Peyer's patch (tissue), 4 donors: ENCODE results near the gene TOPBP1. TPM values are rescaled to one million over a fixed set of nuclear protein-coding genes. Genes with fewer than 3 reads are reported as not detected.
A peak's percentile ranks its signal among the peaks of the same experiment; 100 is the strongest.

Experiments used
- DNase-seq, 3 donors: peaks; one replicate each; pipeline ENCODE4 v3.0.0-alpha.2; 2017 to 2019
- H3K27ac ChIP-seq, 4 donors: fragments of 200-600 bp; sonication (generic); one replicate each; pipeline ENCODE4 v1.5.1; 2016 to 2019
- H3K27me3 ChIP-seq, 2 donors: fragments of 200-600 bp; sonication (generic); one replicate each; pipeline ENCODE4 v1.5.1; 2019
- H3K36me3 ChIP-seq, 3 donors: fragments of 200-600 bp; sonication (generic); one replicate each; pipeline ENCODE4 v1.5.1; 2016 to 2019
- H3K4me1 ChIP-seq, 4 donors: fragments of 200-600 bp; sonication (generic); one replicate each; pipeline ENCODE4 v1.5.1; 2016 to 2019
- H3K4me3 ChIP-seq, 4 donors: fragments of 200-600 bp; sonication (generic); 1 replicate in 3 of 4; 2 replicates in 1 of 4; pipeline ENCODE4 v1.5.1; 2016 to 2019; ENCODE audit warnings: mild to moderate bottlenecking in 1 of 4
- H3K9me3 ChIP-seq, 4 donors: fragments of 200-600 bp; sonication (generic); one replicate each; pipeline ENCODE4 v1.5.1; 2016 to 2019; ENCODE audit warnings: mild to moderate bottlenecking in 1 of 4
- POLR2A ChIP-seq, 2 donors: fragments of 450-650 bp; IDR thresholded peaks; one replicate each; pipeline ENCODE4 v1.5.1; 2017; ENCODE audit warnings: antibody characterized with exemption in 2 of 2, mild to moderate bottlenecking in 2 of 2, moderate library complexity in 2 of 2
- total RNA-seq, 4 donors: library from RNA; depleted of rRNA; stranded (reverse); fragments of >200 nt; gene quantifications; one replicate each; pipeline ENCODE4 v1.1.0, GENCODE V29; 2016
- TF ChIP-seq, protein P1 (sequence below), 6 experiments: fragments of 450-650 bp in 4 of 6; fragments of 200-600 bp in 2 of 6; sonication (generic) in 1 of 6; IDR thresholded peaks; one replicate each; pipeline ENCODE4 v1.5.1; 2017 to 2019; ENCODE audit warnings: antibody characterized with exemption in 6 of 6, mild to moderate bottlenecking in 3 of 6, moderate library complexity in 1 of 6

The TOPBP1 gene
- total RNA-seq, 4 donors from 2014 or later, result 22.6 to 57.8 (median 40.7) TPM

- no peaks in the 10 kb centered on the region for H3K27me3 ChIP-seq
- no peaks in the 10 kb centered on the region for H3K9me3 ChIP-seq
- peak in 1 of 2 donors; percentile 15 for TF ChIP-seq POLR2A (IDR thresholded peaks at IDR 0.05)
- TF ChIP-seq, protein P1, sequence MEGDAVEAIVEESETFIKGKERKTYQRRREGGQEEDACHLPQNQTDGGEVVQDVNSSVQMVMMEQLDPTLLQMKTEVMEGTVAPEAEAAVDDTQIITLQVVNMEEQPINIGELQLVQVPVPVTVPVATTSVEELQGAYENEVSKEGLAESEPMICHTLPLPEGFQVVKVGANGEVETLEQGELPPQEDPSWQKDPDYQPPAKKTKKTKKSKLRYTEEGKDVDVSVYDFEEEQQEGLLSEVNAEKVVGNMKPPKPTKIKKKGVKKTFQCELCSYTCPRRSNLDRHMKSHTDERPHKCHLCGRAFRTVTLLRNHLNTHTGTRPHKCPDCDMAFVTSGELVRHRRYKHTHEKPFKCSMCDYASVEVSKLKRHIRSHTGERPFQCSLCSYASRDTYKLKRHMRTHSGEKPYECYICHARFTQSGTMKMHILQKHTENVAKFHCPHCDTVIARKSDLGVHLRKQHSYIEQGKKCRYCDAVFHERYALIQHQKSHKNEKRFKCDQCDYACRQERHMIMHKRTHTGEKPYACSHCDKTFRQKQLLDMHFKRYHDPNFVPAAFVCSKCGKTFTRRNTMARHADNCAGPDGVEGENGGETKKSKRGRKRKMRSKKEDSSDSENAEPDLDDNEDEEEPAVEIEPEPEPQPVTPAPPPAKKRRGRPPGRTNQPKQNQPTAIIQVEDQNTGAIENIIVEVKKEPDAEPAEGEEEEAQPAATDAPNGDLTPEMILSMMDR (IDR thresholded peaks at IDR 0.05), result no peak
- peaks cover 0 to 15% (median 0%) of the 10 kb centered on the region in 3 donors for H3K36me3 ChIP-seq
- H3K27ac ChIP-seq, result peak overlapping the region; percentile 87 to 93 (median 90)
- peak overlapping the region; percentile 12 to 74 (median 35) for H3K4me3 ChIP-seq
- no peak for DNase-seq
- H3K4me1 ChIP-seq, result peaks cover 0 to 29% (median 3%) of the 10 kb centered on the region in 4 donors
Measured at GRCh38 chr3:133572158-133573053, 89.3 kb downstream of the TOPBP1 start.

DNA sequence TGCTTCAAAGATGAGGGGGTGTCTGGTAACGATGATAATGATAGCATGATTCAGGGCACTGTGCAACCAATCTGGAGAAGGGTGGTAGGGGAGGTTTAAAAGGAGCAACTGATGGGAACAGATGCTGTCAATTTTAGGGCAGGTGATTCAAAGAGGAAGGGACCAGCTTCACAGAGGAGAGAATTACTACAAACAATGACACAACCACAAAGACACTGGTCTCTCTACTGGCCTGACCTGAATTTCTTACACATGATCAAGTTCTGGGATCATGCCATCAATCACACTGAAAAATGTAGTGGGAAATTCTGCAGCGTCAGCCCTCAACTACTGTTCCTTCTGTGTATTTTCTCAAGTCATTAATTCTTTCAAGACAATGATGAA is 90.8 kb downstream of the TOPBP1 start:
- Histone ChIP-seq H3K27ac (peak overlapping the region in 1 of 4 donors; percentile 47), H3K4me3 (no peak overlapping the region), H3K27me3 (no peaks in the 10 kb centered on the region), H3K36me3 (peaks cover 0 to 6% (median 0%) of the 10 kb centered on the region in 3 donors), H3K4me1 (peaks cover 0 to 15% (median 2%) of the 10 kb centered on the region in 4 donors), H3K9me3 (no peaks in the 10 kb centered on the region)
- TF ChIP-seq POLR2A (IDR thresholded peaks at IDR 0.05), result no peak
- TF ChIP-seq, protein P1 (IDR thresholded peaks at IDR 0.05), result no peak
- DNase-seq, result no peak

- DNase-seq, result no peak
- peak overlapping the region in 1 of 4 donors; percentile 47 for H3K27ac ChIP-seq
- H3K4me1 ChIP-seq, result peaks cover 0 to 12% (median 2%) of the 10 kb centered on the region in 4 donors
- TF ChIP-seq, protein P1 (IDR thresholded peaks at IDR 0.05), result no peak
- no peak for TF ChIP-seq POLR2A (IDR thresholded peaks at IDR 0.05)
- H3K27me3 ChIP-seq, result no peaks in the 10 kb centered on the region
- no peaks in the 10 kb centered on the region for H3K36me3 ChIP-seq
- H3K4me3 ChIP-seq, result no peak overlapping the region
- no peaks in the 10 kb centered on the region for H3K9me3 ChIP-seq
Measured at GRCh38 chr3:133570139-133570936, 91.4 kb downstream of the TOPBP1 start.

- DNase-seq, result no peak
- Histone ChIP-seq H3K9me3 (no peaks in the 10 kb centered on the region), H3K27me3 (no peaks in the 10 kb centered on the region), H3K27ac (no peak overlapping the region), H3K4me1 (peaks cover 0 to 8% (median 0%) of the 10 kb centered on the region in 4 donors), H3K36me3 (no peaks in the 10 kb centered on the region), H3K4me3 (no peak overlapping the region)
- TF ChIP-seq POLR2A (IDR thresholded peaks at IDR 0.05), result no peak
- TF ChIP-seq, protein P1 (IDR thresholded peaks at IDR 0.05), result no peak
Measured at GRCh38 chr3:133568294-133569014, 93.3 kb downstream of the TOPBP1 start.

DNA sequence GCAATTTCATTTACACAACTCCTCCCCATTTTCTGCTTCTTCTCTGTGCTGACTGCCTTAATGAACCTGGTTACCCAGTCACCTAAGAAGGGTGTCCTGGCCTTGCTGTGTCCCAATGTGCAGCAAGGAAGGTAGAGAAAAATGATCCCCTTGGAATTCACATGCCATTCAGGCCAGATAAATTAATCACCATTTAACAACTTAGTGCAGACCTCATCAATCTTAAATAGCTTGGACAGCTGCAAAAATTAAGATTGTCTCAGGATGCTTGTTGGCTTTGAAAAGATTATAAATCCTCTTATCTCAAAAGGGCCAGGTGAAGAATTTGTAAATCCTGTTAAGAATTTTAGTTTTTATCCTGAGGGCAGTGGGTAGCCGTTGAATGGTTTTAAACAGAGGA is 97.9 kb downstream of the TOPBP1 start:
- H3K4me3 ChIP-seq, result no peak overlapping the region
- H3K36me3 ChIP-seq, result no peaks in the 10 kb centered on the region
- TF ChIP-seq, protein P1 (IDR thresholded peaks at IDR 0.05), result no peak
- TF ChIP-seq POLR2A (IDR thresholded peaks at IDR 0.05), result no peak

More for the DNA sequence above, 97.9 kb downstream of the TOPBP1 start:
- H3K4me1 ChIP-seq, result no peaks in the 10 kb centered on the region
- no peaks in the 10 kb centered on the region for H3K27me3 ChIP-seq
- H3K27ac ChIP-seq, result no peak overlapping the region
- DNase-seq, result no peak
- H3K9me3 ChIP-seq, result no peaks in the 10 kb centered on the region
